Activated CD8-positive, alpha-beta memory T cell treated with anti-CD3 and anti-CD28 coated beads for 24 hours (primary cell): Measurements from ENCODE around the gene ZNF500.

Experiments used
- DNase-seq: peaks from one replicate; pipeline ENCODE4 v3.0.0-alpha.2; 2020

ZNF500 gene

GRCh38 chr16:4768549-4769305 lies 1.8 kb upstream of the ZNF500 start:
- DNase-seq: peak; percentile 97

GRCh38 chr16:4767872-4768548 lies 1.0 kb upstream of the ZNF500 start:
- peak; percentile 59 for DNase-seq

GRCh38 chr16:4765511-4766474 lies 1.2 kb downstream of the ZNF500 start:
- no peak for DNase-seq

- DNase-seq: no peak
Measured at GRCh38 chr16:4763791-4764190, 3.2 kb downstream of the ZNF500 start.

- no peak for DNase-seq
Measured at GRCh38 chr16:4762205-4762604, 4.8 kb downstream of the ZNF500 start.

GRCh38 chr16:4760221-4760910 lies 6.6 kb downstream of the ZNF500 start:
- DNase-seq: no peak

- no peak for DNase-seq
Measured at GRCh38 chr16:4755687-4756086, 11.3 kb downstream of the ZNF500 start.

GRCh38 chr16:4754865-4755264 lies 12.1 kb downstream of the ZNF500 start:
- DNase-seq: no peak

- DNase-seq: no peak
Measured at GRCh38 chr16:4753227-4753626, 13.7 kb downstream of the ZNF500 start.

GRCh38 chr16:4752351-4753100 lies 14.4 kb downstream of the ZNF500 start:
- DNase-seq: no peak

GRCh38 chr16:4750896-4751295 lies 16.1 kb downstream of the ZNF500 start:
- DNase-seq: no peak

GRCh38 chr16:4749700-4750257 lies 17.2 kb downstream of the ZNF500 start:
- no peak for DNase-seq

- no peak for DNase-seq
Measured at GRCh38 chr16:4748682-4749411, 18.1 kb downstream of the ZNF500 start.

GRCh38 chr16:4747906-4748681 lies 18.9 kb downstream of the ZNF500 start:
- no peak for DNase-seq

- DNase-seq: peak; percentile 64
Measured at GRCh38 chr16:4746991-4747574, 19.9 kb downstream of the ZNF500 start.

GRCh38 chr16:4746215-4746614 lies 20.7 kb downstream of the ZNF500 start:
- no peak for DNase-seq

- no peak for DNase-seq
Measured at GRCh38 chr16:4745274-4745569, 21.7 kb downstream of the ZNF500 start.

GRCh38 chr16:4744555-4745273 lies 22.2 kb downstream of the ZNF500 start:
- no peak for DNase-seq

- DNase-seq: no peak
Measured at GRCh38 chr16:4743226-4743878, 23.6 kb downstream of the ZNF500 start.
